Activated CD4-positive, alpha-beta T cell treated with anti-CD3 and anti-CD28 coated beads, Interleukin-2, Interleukin-6, amounts not matched to agents 100 ng/mL and 50 ng/mL, durations not matched to agents 16 hours and 8 hours (primary cell): ENCODE results near the gene PAGE5.

ENCODE experiments used
- DNase-seq: peaks from one replicate; pipeline ENCODE4 v3.0.0-alpha.2; 2020

PAGE5 gene, protein sequence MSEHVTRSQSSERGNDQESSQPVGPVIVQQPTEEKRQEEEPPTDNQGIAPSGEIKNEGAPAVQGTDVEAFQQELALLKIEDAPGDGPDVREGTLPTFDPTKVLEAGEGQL

GRCh38 chrX:55220119-55220794 lies at the start of gene PAGE5:
PAGE5 (plus strand) TSS chrX:55220346; CDS start chrX:55221383, 1,037 bp downstream.
- DNase-seq, result no peak

- DNase-seq, result no peak
These were observed 32.9 kb upstream of the PAGE5 start for GRCh38 chrX:55187281-55187680.

GRCh38 chrX:55196688-55197087 lies 23.5 kb upstream of the PAGE5 start:
- DNase-seq, result no peak

- no peak for DNase-seq
These were observed 18.1 kb upstream of the PAGE5 start for GRCh38 chrX:55201930-55202579.

- no peak for DNase-seq
These were observed 13.8 kb upstream of the PAGE5 start for GRCh38 chrX:55206162-55206941.

DNA sequence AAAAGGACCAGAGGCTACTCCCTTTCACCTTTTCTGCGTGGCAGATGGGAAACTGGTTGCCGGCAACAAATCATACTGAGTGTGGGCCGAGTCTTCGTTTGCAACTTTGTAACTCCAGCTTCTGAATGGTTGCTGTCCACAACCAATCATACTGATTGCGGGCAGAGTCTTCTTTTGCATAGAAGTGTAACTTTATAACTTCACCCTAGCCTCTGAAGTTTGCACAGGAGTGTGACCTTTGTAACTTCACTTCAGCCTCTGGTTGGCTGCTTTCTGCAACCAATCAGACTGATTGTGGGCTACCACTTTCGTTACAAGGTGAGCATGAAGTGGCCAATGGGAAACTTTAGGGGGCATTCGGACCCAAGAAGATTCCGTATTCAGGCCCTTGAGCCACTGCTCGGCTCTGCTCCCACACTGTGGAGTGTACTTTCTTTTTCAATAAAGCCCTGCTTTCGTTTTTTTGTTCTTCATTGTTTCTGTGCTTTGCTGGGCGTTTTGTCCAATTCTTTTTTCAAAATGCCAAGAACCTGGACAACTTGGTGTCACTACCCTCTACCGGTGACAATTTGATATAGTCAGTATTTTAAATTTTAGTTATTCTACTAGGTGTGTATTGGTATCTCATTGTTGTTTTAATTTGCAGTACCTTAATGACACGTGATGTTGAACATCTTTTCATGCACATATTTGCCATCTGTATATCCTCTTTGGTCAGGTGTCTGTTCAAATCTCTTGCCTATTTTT lies 9.0 kb upstream of the PAGE5 start:
- no peak for DNase-seq

GRCh38 chrX:55213381-55213780 lies 6.8 kb upstream of the PAGE5 start:
- no peak for DNase-seq

DNA sequence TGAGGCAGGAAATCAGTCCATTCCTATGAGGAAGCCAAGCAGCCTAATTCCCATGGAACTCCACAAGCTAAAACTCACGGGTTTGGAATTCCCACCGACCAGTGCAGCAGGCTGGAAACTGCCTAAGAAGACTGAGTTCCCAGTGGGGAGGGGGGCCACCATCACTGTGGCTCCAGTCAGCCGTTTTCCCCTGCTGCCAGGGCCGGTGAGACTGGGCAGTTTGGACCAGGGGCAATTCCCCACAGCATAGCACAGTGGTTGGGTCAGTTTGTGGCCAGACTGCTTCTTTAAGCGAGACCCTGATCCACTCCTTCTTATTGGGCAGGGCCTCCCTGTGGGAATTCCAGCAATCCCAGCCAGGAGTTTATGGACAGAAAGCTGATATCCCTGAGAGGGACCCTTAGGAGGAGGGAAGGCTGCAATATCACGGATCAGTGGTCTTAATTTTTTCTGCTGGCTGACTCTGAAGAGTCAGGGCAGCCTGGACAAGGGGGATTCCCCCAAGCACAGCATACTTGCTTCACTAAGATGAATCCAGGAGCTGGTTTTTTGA lies 20.7 kb downstream of the PAGE5 start:
- DNase-seq, result no peak

DNA sequence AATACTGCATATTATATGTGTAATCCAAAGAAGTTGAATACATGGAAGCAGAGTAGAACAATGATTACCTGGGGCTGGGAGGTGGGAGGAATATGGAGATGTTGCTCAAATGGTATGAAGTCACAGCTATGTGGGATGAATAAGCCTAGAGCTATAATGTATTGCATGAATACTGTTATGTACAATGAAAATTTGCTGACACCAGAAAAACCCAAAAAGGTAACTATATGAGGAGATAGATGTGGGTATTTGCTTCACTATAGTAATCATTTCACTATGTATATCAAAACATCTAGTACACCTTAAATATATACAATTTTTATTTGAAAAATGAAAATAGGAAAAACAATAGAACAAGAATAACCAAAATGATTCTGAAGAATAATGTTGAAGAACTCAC lies 33.4 kb downstream of the PAGE5 start:
- no peak for DNase-seq

- no peak for DNase-seq
These were observed 40.7 kb downstream of the PAGE5 start for GRCh38 chrX:55260806-55261205.

DNA sequence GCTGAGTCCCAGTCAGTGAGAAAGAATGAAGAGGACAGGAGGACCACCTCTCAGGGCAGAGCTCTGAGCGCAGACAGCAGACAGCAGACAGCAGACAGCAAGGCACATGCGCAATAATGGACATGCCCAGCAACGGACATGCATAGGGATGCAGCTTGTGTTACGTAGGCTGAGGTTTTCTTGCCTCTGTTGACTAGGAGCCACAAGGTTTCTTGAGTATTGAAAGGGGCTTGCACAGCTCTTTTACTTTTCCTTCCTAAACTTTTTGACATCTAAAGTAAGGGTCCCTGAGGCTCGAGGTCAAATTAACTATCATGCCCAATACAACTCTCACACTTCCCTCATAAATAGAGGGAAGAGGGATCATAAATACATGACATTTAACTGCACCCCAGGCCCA lies 44.7 kb downstream of the PAGE5 start, which contains the start of gene PAGE3:
Gene PAGE3 (minus strand): TSS at position 101 of the 400 bp plus-strand sequence. CDS start 1,013 bp downstream, outside the sequence.
- DNase-seq, result no peak
